Stimulated activated CD8-positive, alpha-beta memory T cell treated with anti-CD3 and anti-CD28 coated beads, Interleukin-4, amount 100 ng/mL, for 4 hours (primary cell): Measurements from ENCODE around the gene NDST1.

Source experiments
- DNase-seq, 2 donors: peaks; one replicate each; pipeline ENCODE4 v3.0.0-alpha.2; 2020; ENCODE audit warnings: low read depth in 2 of 2, low spot score in 1 of 2

Gene NDST1

DNA sequence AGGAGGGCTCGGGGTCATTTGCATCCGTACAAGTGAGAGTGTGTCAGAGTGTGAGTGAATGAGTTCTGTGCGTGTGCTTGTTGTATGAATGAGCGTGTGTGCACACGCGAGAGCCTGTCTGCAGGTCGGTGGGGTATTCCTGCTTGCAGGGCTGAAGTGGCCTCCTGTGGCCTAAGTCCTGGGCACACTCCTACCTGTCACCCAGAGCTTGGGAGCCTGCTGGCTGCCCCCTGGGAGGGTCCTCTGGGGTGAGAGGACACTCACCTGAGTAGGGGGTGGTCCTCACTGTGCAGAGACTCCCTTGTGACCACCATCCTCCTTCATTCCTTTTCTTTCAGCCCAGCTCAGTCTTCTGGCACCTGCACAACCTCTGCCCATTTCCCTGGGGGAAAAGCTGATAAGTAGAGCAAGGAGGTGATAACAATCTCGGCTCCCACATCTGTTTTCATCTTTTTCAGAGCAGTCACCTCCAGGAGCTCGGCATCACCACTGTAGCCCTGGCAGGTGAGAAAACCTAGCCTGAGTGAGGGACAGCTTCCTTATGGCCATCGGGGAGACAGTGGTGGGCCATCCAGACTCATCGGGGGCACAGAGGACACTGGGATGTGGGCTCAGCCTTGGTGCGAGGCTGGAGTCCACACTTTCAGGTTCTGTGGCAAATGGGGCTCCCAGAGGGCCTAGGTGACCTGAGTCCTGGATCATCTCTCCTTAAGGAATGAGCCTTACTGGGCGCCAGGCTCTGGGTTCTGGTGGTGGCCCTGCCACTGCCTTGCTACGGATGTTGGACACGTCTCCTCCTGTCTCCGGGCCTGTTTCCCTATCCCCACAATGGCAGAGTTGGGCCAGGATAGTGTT is 93.8 kb downstream of the NDST1 start:
- no peak for DNase-seq

- no peak for DNase-seq
Measured at GRCh38 chr5:150603052-150603451, 95.1 kb downstream of the NDST1 start.

- DNase-seq = no peak
Measured at GRCh38 chr5:150603491-150603890, 95.6 kb downstream of the NDST1 start.

- DNase-seq = no peak
Measured at GRCh38 chr5:150604010-150604409, 96.1 kb downstream of the NDST1 start.

- no peak for DNase-seq
Measured at GRCh38 chr5:150604894-150605440, 97.0 kb downstream of the NDST1 start.

DNA sequence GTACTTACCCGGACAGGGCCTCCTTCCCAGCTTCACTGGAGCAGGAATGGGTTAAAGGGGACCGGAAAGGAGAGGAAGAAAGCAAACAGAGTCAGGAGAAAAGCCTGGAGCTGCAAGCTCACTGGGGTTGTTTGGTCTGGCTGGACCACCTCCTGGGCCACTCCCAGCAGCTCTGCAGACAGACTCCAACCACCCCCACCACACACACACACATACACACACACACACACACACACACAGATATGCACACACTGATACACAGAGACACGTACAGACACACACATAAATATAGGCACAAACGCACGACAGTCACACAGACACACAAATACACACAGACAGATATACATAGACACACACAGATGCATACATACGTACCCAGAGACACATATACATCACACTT is 97.6 kb downstream of the NDST1 start:
- DNase-seq = no peak

DNA sequence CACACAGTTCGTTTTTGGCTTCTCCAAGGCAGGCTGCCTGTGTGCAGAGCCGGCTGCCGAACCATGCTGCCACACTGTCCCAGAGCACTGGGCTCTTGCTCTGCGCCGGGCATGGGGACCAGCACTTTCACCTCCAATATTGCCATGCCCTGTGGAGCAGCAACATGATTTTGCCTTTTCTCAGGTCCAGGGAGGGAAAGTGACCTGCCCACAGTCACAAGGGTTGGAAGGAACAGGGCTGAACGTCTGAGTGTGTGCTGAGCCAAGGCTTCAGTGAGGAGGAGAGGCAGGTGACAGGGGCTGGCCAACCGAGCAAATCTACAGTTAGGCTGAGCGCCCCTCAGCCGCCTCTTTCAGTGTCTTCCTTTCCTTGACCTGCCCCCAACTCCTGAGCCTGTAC is 98.5 kb downstream of the NDST1 start:
- no peak for DNase-seq

DNA sequence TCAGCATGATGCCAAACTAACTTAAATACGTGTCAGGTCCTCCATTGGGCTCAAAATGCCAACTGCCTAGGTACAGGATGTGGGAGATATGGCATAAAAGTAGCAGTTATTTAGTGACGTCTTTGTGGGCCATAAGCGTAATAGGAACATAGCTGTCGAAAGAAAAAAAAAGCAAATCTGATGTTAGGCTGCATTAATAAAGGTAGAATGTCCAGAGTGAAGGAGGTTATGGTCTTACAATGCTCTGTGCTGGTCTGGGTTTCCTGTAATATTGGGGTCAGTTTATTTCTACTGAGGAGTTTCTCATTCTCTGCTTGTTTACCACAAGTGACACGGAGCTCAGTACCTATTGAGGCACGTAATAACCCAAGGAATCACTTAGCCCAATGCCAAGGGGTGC is 99.2 kb downstream of the NDST1 start:
- no peak for DNase-seq
